Fibroblast of lung (primary cell): ENCODE data around the gene KLHL1. TPM values are rescaled to one million over a fixed set of nuclear protein-coding genes. Genes with fewer than 3 reads are reported as not detected.
A peak's percentile ranks its signal among the peaks of the same experiment; 100 is the strongest.

ENCODE experiments used
- DNase-seq, 2 donors: peaks; one replicate each; pipeline versions ENCODE4 v3.0.0 to v3.0.0-alpha.2; 2010; ENCODE audit warnings: low read depth in 2 of 2
- H2AFZ ChIP-seq: 2 replicates; pipeline ENCODE4 v1.5.1; 2012; ENCODE audit warnings: low read length, control low read depth, inconsistent platforms
- H3K27ac ChIP-seq: 2 replicates; pipeline ENCODE4 v1.5.1; 2011; ENCODE audit warnings: low read length, control low read depth; ENCODE audit not compliant: insufficient read depth
- H3K27me3 ChIP-seq: 2 replicates; pipeline ENCODE4 v1.5.1; 2011; ENCODE audit warnings: mild to moderate bottlenecking, low read length; ENCODE audit not compliant: control insufficient read depth, insufficient read depth
- H3K36me3 ChIP-seq: 2 replicates; pipeline ENCODE4 v1.5.1; 2011; ENCODE audit warnings: low read length; ENCODE audit not compliant: control insufficient read depth, insufficient read depth
- H3K4me1 ChIP-seq: 2 replicates; pipeline ENCODE4 v1.5.1; 2011; ENCODE audit warnings: low read length; ENCODE audit not compliant: control insufficient read depth, insufficient read depth; ENCODE audit errors: extremely low read depth
- H3K4me2 ChIP-seq: 2 replicates; pipeline ENCODE4 v1.5.1; 2011; ENCODE audit warnings: low read length, control low read depth; ENCODE audit not compliant: insufficient read depth; ENCODE audit errors: extremely low read depth
- H3K4me3 ChIP-seq, 4 experiments: fragments of 200-600 bp in 1 of 4; sonication (generic) in 1 of 4; replicated peaks in 1 of 4; 2 replicates each; pipeline ENCODE4 v1.5.1; 2011 to 2016; ENCODE audit warnings: low read length in 4 of 4, low read depth in 3 of 4, mild to moderate bottlenecking in 3 of 4, control low read depth in 2 of 4, inconsistent platforms in 1 of 4, mixed read lengths in 1 of 4; ENCODE audit not compliant: insufficient read depth in 1 of 4; ENCODE audit errors: control extremely low read depth in 1 of 4
- H3K79me2 ChIP-seq: 2 replicates; pipeline ENCODE4 v1.5.1; 2012; ENCODE audit warnings: mild to moderate bottlenecking, low read length, inconsistent platforms; ENCODE audit not compliant: control insufficient read depth, insufficient read depth
- H3K9ac ChIP-seq: 2 replicates; pipeline ENCODE4 v1.5.1; 2011; ENCODE audit warnings: mild to moderate bottlenecking, low read length, control low read depth; ENCODE audit not compliant: insufficient read depth
- H3K9me3 ChIP-seq: 2 replicates; pipeline ENCODE4 v1.5.1; 2012; ENCODE audit warnings: low read depth, low read length; ENCODE audit not compliant: control insufficient read depth, insufficient read depth
- H4K20me1 ChIP-seq: 2 replicates; pipeline ENCODE4 v1.5.1; 2011; ENCODE audit warnings: low read length; ENCODE audit not compliant: control insufficient read depth, insufficient read depth; ENCODE audit errors: extremely low read depth
- EZH2 ChIP-seq: IDR thresholded peaks from 2 replicates; pipeline ENCODE4 v1.5.1; 2012; ENCODE audit warnings: low read length, control low read depth, mild to moderate bottlenecking; ENCODE audit errors: missing control alignments
- polyA plus RNA-seq, 2 donors: library from polyadenylated mRNA; depleted of rRNA in 1 of 2; stranded (reverse) in 1 of 2; unstranded in 1 of 2; fragments of >200 nt; gene quantifications; 2 replicates each; pipeline ENCODE4 v1.2.1, GENCODE V29; 2011 to 2012; ENCODE audit warnings: missing spikeins in 1 of 2
- total RNA-seq: library from RNA; depleted of rRNA; stranded (reverse); fragments of >200 nt; gene quantifications from 2 replicates; pipeline ENCODE4 v1.2.1, GENCODE V29; 2014
- TF ChIP-seq, protein P1 (sequence below), 2 donors: IDR thresholded peaks in 1 of 2; conservative IDR thresholded peaks in 1 of 2; 1 replicate in 1 of 2; 2 replicates in 1 of 2; pipeline ENCODE4 v1.5.1; 2011 to 2012; ENCODE audit warnings: low read length in 2 of 2, control low read depth in 1 of 2, inconsistent platforms in 1 of 2, low read depth in 1 of 2, mild to moderate bottlenecking in 1 of 2

The KLHL1 gene
- total and polyA plus RNA-seq, 2 donors (not counting 1 experiment from before 2014, with no cell fraction given), result not detected

- Histone ChIP-seq H3K36me3 (no peaks in the 10 kb centered on the region), H3K79me2 (no peaks in the 10 kb centered on the region), H3K27ac (no peak overlapping the region), H3K4me1 (no peaks in the 10 kb centered on the region), H4K20me1 (no peaks in the 10 kb centered on the region), H3K27me3 (no peaks in the 10 kb centered on the region), H3K4me3 (no peak overlapping the region), H3K4me2 (no peak overlapping the region), H3K9ac (no peak overlapping the region), H2AFZ (no peak overlapping the region), H3K9me3 (no peaks in the 10 kb centered on the region)
- TF ChIP-seq EZH2, result no peak
- TF ChIP-seq, protein P1, sequence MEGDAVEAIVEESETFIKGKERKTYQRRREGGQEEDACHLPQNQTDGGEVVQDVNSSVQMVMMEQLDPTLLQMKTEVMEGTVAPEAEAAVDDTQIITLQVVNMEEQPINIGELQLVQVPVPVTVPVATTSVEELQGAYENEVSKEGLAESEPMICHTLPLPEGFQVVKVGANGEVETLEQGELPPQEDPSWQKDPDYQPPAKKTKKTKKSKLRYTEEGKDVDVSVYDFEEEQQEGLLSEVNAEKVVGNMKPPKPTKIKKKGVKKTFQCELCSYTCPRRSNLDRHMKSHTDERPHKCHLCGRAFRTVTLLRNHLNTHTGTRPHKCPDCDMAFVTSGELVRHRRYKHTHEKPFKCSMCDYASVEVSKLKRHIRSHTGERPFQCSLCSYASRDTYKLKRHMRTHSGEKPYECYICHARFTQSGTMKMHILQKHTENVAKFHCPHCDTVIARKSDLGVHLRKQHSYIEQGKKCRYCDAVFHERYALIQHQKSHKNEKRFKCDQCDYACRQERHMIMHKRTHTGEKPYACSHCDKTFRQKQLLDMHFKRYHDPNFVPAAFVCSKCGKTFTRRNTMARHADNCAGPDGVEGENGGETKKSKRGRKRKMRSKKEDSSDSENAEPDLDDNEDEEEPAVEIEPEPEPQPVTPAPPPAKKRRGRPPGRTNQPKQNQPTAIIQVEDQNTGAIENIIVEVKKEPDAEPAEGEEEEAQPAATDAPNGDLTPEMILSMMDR (conservative IDR thresholded peaks at IDR 0.05 in 1 of 2, IDR thresholded peaks at IDR 0.05 in 1 of 2; ENCODE audit: low read depth in 1 of 2, low read length in 2 of 2), result no peak
- no peak for DNase-seq
Observed at GRCh38 chr13:69720278-69720983, 387.8 kb downstream of the KLHL1 start.

DNA sequence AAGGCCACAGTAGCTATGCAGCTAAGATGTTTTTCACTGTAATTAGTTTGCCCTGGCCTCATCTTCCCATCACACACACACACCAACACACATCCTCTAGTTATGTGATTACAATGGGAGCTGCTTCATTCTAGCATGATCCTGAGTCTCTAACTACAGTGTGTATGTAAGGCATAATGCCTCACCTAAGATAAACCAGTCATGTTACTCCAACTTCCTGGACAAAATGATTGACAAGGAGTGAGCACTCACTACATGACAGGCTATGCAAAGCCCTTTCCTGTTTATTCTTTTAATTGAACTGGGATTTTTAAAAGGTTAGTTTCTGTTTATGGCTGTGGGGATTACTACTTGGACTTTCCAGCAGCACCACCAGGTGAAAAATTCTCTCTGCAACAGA is 401.4 kb downstream of the KLHL1 start:
- no peaks in the 10 kb centered on the region for H3K36me3 ChIP-seq
- H3K79me2 ChIP-seq, result no peaks in the 10 kb centered on the region
- H3K4me1 ChIP-seq, result no peaks in the 10 kb centered on the region
- H3K4me2 ChIP-seq, result no peak overlapping the region
- H3K4me3 ChIP-seq, result no peak overlapping the region
- no peaks in the 10 kb centered on the region for H3K9me3 ChIP-seq
- no peak overlapping the region for H3K27ac ChIP-seq
- no peak overlapping the region for H2AFZ ChIP-seq
- H3K27me3 ChIP-seq, result no peaks in the 10 kb centered on the region
- no peak for DNase-seq
- H3K9ac ChIP-seq, result no peak overlapping the region
- TF ChIP-seq, protein P1 (conservative IDR thresholded peaks at IDR 0.05 in 1 of 2, IDR thresholded peaks at IDR 0.05 in 1 of 2; ENCODE audit: low read depth in 1 of 2, low read length in 2 of 2), result no peak
- TF ChIP-seq EZH2, result no peak
- H4K20me1 ChIP-seq, result no peaks in the 10 kb centered on the region

DNA sequence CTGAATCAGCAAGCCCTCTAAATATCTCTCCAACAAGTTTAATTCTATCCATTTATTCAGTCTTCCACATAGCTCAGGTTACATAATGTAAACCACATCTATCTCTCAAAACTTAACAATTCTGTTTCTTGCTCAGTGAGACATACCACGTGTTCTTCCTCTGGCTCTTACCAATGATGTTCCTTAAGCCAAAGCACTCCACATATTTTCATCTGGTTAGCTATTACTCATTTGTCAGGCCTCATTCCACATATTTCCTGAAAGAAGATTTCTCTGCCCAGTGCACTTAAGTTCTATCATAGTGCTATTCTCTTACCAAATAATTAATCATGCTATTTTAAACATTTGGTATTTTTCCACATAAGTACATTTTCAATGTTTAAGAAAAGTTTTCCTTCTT is 403.9 kb downstream of the KLHL1 start:
- no peak overlapping the region for H3K27ac ChIP-seq
- H3K79me2 ChIP-seq, result no peaks in the 10 kb centered on the region
- no peaks in the 10 kb centered on the region for H3K4me1 ChIP-seq
- H3K4me2 ChIP-seq, result no peak overlapping the region
- H3K4me3 ChIP-seq, result no peak overlapping the region
- peak in 1 of 2 donors; percentile 82 for DNase-seq
- no peaks in the 10 kb centered on the region for H3K36me3 ChIP-seq
- H3K9ac ChIP-seq, result no peak overlapping the region
- no peak overlapping the region for H2AFZ ChIP-seq
- TF ChIP-seq, protein P1 (conservative IDR thresholded peaks at IDR 0.05 in 1 of 2, IDR thresholded peaks at IDR 0.05 in 1 of 2; ENCODE audit: low read depth in 1 of 2, low read length in 2 of 2), result no peak
- no peaks in the 10 kb centered on the region for H3K27me3 ChIP-seq
- H3K9me3 ChIP-seq, result no peaks in the 10 kb centered on the region
- no peaks in the 10 kb centered on the region for H4K20me1 ChIP-seq
